VCaP (cell line): ENCODE data around the gene KRTAP20-1.

Experiments
- H3K27ac ChIP-seq: fragments of 450-650 bp; 2 replicates; pipeline ENCODE4 v1.5.1; 2017
- TF ChIP-seq, protein P1 (sequence below): fragments of 450-650 bp; conservative IDR thresholded peaks from 2 replicates; pipeline ENCODE4 v1.5.1; 2017; ENCODE audit warnings: mild to moderate bottlenecking, moderate library complexity

Gene KRTAP20-1

GRCh38 chr21:30638686-30639085 lies 22.5 kb downstream of the KRTAP20-1 start:
- TF ChIP-seq, protein P1, sequence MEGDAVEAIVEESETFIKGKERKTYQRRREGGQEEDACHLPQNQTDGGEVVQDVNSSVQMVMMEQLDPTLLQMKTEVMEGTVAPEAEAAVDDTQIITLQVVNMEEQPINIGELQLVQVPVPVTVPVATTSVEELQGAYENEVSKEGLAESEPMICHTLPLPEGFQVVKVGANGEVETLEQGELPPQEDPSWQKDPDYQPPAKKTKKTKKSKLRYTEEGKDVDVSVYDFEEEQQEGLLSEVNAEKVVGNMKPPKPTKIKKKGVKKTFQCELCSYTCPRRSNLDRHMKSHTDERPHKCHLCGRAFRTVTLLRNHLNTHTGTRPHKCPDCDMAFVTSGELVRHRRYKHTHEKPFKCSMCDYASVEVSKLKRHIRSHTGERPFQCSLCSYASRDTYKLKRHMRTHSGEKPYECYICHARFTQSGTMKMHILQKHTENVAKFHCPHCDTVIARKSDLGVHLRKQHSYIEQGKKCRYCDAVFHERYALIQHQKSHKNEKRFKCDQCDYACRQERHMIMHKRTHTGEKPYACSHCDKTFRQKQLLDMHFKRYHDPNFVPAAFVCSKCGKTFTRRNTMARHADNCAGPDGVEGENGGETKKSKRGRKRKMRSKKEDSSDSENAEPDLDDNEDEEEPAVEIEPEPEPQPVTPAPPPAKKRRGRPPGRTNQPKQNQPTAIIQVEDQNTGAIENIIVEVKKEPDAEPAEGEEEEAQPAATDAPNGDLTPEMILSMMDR: no peak
- H3K27ac ChIP-seq: no peak overlapping the region

DNA sequence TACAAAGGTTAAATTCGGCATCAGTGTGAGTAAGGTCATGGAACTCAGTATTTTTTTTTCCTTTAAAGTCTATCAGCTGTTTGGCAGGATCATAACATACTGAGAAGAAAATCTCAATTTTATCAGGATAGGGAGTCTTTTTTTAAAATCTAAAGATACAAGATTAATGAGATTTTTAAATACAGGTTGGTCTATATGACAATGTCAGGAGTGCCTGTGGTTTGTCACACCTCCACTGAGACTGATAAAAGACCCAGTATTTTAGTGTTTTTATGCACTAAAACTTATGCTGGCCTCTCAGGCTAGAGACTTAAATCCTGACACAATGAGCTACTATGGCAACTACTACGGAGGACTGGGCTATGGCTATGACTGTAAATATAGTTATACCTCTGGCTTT lies 26.3 kb downstream of the KRTAP20-1 start, which contains the start of gene KRTAP20-3:
TSS of gene KRTAP20-3 (plus strand) at position 301 of the 400 bp plus-strand sequence.
- TF ChIP-seq, protein P1: no peak

GRCh38 chr21:30646904-30647414 lies 30.7 kb downstream of the KRTAP20-1 start:
- no peak overlapping the region for H3K27ac ChIP-seq
- TF ChIP-seq, protein P1: no peak

More for the DNA sequence above, 26.3 kb downstream of the KRTAP20-1 start, which contains the start of gene KRTAP20-3:
- H3K27ac ChIP-seq: no peak within 1 kb of the TSS

GRCh38 chr21:30652891-30653290 lies 36.7 kb downstream of the KRTAP20-1 start:
- no peak overlapping the region for H3K27ac ChIP-seq
- TF ChIP-seq, protein P1: no peak
